ENCODE data around the gene APP.

Gene APP

DNA sequence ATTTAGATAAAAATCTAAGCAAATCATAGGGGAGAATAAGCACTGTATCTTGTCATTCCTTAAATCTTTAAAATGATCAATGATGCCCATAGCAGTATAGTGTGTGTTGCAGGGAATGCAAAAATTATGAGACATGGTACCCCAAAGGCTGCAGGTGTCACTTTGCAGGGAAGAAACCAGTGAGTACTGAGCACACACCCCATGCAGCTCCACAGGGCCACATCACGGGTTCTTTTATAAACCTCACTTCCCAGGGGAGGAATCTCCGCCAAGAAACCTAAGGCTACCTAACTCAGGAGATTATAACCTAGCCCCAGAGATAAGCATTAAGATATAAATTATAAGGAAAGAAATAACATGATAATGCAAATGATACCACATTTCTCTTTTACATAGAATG lies 115.6 kb downstream of the APP start:
- Histone ChIP-seq H3F3A (ENCODE audit: low read depth) (no peaks in the 10 kb centered on the region), H3K9me2 (replicated peaks; ENCODE audit: low read depth, low read length) (no peaks in the 10 kb centered on the region), H3K4me2 (ENCODE audit: low read depth, low read length, poor library complexity, severe bottlenecking) (no peak overlapping the region), H3K9me3 (ENCODE audit: insufficient read depth, low read depth, low read length) (no peaks in the 10 kb centered on the region; the same call in 1 of the 2 replicates), H3K4me3 (ENCODE audit: low read length, poor library complexity, severe bottlenecking) (no peak overlapping the region), H4K20me1 (ENCODE audit: insufficient read depth, low read length, poor library complexity, severe bottlenecking) (no peaks in the 10 kb centered on the region), H3K79me2 (ENCODE audit: insufficient read depth, low read length) (no peaks in the 10 kb centered on the region), H3K36me3 (ENCODE audit: insufficient read depth, low read length) (no peaks in the 10 kb centered on the region), H3K27me3 (ENCODE audit: insufficient read depth, low read length, poor library complexity, severe bottlenecking) (no peaks in the 10 kb centered on the region), H2AFZ (ENCODE audit: low read length) (no peak overlapping the region), H3K4me1 (ENCODE audit: insufficient read depth, low read length, poor library complexity, severe bottlenecking) (no peaks in the 10 kb centered on the region), H3K9ac (ENCODE audit: low read depth, low read length, poor library complexity, severe bottlenecking) (no peak overlapping the region)
- TF ChIP-seq, protein P1, sequence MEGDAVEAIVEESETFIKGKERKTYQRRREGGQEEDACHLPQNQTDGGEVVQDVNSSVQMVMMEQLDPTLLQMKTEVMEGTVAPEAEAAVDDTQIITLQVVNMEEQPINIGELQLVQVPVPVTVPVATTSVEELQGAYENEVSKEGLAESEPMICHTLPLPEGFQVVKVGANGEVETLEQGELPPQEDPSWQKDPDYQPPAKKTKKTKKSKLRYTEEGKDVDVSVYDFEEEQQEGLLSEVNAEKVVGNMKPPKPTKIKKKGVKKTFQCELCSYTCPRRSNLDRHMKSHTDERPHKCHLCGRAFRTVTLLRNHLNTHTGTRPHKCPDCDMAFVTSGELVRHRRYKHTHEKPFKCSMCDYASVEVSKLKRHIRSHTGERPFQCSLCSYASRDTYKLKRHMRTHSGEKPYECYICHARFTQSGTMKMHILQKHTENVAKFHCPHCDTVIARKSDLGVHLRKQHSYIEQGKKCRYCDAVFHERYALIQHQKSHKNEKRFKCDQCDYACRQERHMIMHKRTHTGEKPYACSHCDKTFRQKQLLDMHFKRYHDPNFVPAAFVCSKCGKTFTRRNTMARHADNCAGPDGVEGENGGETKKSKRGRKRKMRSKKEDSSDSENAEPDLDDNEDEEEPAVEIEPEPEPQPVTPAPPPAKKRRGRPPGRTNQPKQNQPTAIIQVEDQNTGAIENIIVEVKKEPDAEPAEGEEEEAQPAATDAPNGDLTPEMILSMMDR (conservative IDR thresholded peaks at IDR 0.05; ENCODE audit: low read length): no peak
- TF ChIP-seq EZH2phosphoT487 (IDR thresholded peaks at IDR 0.05; ENCODE audit: borderline replicate concordance): no peak

DNA sequence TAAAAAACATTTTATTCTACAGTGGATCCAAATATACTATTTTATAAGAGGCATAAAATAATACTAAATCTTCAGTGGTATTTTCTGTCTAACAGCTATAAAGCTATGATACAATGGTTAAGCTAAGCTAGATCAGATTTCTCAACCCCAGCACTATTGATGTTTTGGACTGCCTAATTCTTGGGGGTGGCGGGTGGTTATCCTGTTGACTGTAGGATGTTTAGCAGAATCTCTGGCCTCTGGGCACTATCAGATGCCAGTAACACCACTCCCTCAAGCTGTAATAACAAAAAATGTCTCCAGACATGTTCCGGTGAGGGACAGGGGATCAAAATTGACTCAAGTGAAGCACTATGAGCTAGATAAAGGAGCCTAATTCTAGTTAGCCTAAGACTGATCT lies 118.5 kb downstream of the APP start:
- TF ChIP-seq, protein P1 (conservative IDR thresholded peaks at IDR 0.05; ENCODE audit: low read length): no peak
- TF ChIP-seq EZH2phosphoT487 (IDR thresholded peaks at IDR 0.05; ENCODE audit: borderline replicate concordance): no peak
- Histone ChIP-seq H3K9me2 (replicated peaks; ENCODE audit: low read depth, low read length) (no peaks in the 10 kb centered on the region), H3K4me1 (ENCODE audit: insufficient read depth, low read length, poor library complexity, severe bottlenecking) (no peaks in the 10 kb centered on the region), H3K4me3 (ENCODE audit: low read length, poor library complexity, severe bottlenecking) (no peak overlapping the region), H3K79me2 (ENCODE audit: insufficient read depth, low read length) (no peaks in the 10 kb centered on the region), H3K36me3 (ENCODE audit: insufficient read depth, low read length) (no peaks in the 10 kb centered on the region), H3K27me3 (ENCODE audit: insufficient read depth, low read length, poor library complexity, severe bottlenecking) (no peaks in the 10 kb centered on the region), H3K9ac (ENCODE audit: low read depth, low read length, poor library complexity, severe bottlenecking) (no peak overlapping the region), H2AFZ (ENCODE audit: low read length) (no peak overlapping the region), H3K4me2 (ENCODE audit: low read depth, low read length, poor library complexity, severe bottlenecking) (no peak overlapping the region), H4K20me1 (ENCODE audit: insufficient read depth, low read length, poor library complexity, severe bottlenecking) (no peaks in the 10 kb centered on the region), H3K9me3 (ENCODE audit: insufficient read depth, low read depth, low read length) (no peaks in the 10 kb centered on the region; the same call in 1 of the 2 replicates), H3F3A (ENCODE audit: low read depth) (no peaks in the 10 kb centered on the region)

DNA sequence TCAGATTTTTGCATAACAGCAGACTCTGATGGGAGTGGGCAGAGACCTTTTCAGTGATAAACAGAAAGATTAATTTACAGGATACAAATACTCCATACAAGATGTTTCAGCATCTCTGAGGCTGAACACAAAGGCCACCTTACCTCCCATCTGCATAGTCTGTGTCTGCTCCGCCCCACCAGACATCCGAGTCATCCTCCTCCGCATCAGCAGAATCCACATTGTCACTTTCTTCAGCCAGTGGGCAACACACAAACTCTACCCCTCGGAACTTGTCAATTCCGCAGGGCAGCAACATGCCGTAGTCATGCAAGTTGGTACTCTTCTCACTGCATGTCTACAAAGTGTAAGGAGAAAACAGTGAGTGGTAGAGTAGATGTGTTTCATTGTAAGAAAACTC lies 119.7 kb downstream of the APP start:
- H3K79me2 ChIP-seq (ENCODE audit: insufficient read depth, low read length): no peaks in the 10 kb centered on the region
- TF ChIP-seq, protein P1 (conservative IDR thresholded peaks at IDR 0.05; ENCODE audit: low read length): no peak
- TF ChIP-seq EZH2phosphoT487 (IDR thresholded peaks at IDR 0.05; ENCODE audit: borderline replicate concordance): no peak
- H4K20me1 ChIP-seq (ENCODE audit: insufficient read depth, low read length, poor library complexity, severe bottlenecking): no peaks in the 10 kb centered on the region
- no peak overlapping the region for H3K4me2 ChIP-seq (ENCODE audit: low read depth, low read length, poor library complexity, severe bottlenecking)
- H3K36me3 ChIP-seq (ENCODE audit: insufficient read depth, low read length): no peaks in the 10 kb centered on the region
- no peaks in the 10 kb centered on the region for H3K4me1 ChIP-seq (ENCODE audit: insufficient read depth, low read length, poor library complexity, severe bottlenecking)
- H2AFZ ChIP-seq (ENCODE audit: low read length): no peak overlapping the region
- no peak overlapping the region for H3K9ac ChIP-seq (ENCODE audit: low read depth, low read length, poor library complexity, severe bottlenecking)
- no peaks in the 10 kb centered on the region for H3K27me3 ChIP-seq (ENCODE audit: insufficient read depth, low read length, poor library complexity, severe bottlenecking)
- no peaks in the 10 kb centered on the region; the same call in 1 of the 2 replicates for H3K9me3 ChIP-seq (ENCODE audit: insufficient read depth, low read depth, low read length)
- no peak overlapping the region for H3K4me3 ChIP-seq (ENCODE audit: low read length, poor library complexity, severe bottlenecking)
- no peaks in the 10 kb centered on the region for H3K9me2 ChIP-seq (replicated peaks; ENCODE audit: low read depth, low read length)
- H3F3A ChIP-seq (ENCODE audit: low read depth): no peaks in the 10 kb centered on the region

Measured in Loucy (cell line).